GM12864 (cell line): ENCODE results near the gene OLIG1.

ENCODE experiments used
- DNase-seq: peaks from one replicate; pipeline ENCODE4 v3.0.0-alpha.2; 2011; ENCODE audit warnings: low read depth
- H3K4me3 ChIP-seq: 2 replicates; pipeline ENCODE4 v1.5.1; 2011; ENCODE audit warnings: mild to moderate bottlenecking, low read depth, low read length, control low read depth
- CTCF ChIP-seq: IDR thresholded peaks from 2 replicates; pipeline ENCODE4 v1.5.1; 2011; ENCODE audit warnings: low read depth, mild to moderate bottlenecking, moderate library complexity, low read length, control low read depth, inconsistent platforms; ENCODE audit errors: missing control alignments

The OLIG1 gene

GRCh38 chr21:33027401-33028286, 42.3 kb upstream of the OLIG1 start:
- no peak for DNase-seq
- no peak for TF ChIP-seq CTCF
- H3K4me3 ChIP-seq, result no peak overlapping the region

GRCh38 chr21:33028287-33028670, 41.7 kb upstream of the OLIG1 start:
- DNase-seq, result no peak
- TF ChIP-seq CTCF, result no peak
- H3K4me3 ChIP-seq, result no peak overlapping the region

GRCh38 chr21:33028773-33029384, 41.1 kb upstream of the OLIG1 start:
- no peak overlapping the region for H3K4me3 ChIP-seq
- DNase-seq, result no peak
- TF ChIP-seq CTCF, result no peak

GRCh38 chr21:33029385-33029921, 40.5 kb upstream of the OLIG1 start:
- no peak overlapping the region for H3K4me3 ChIP-seq
- TF ChIP-seq CTCF, result no peak
- no peak for DNase-seq

GRCh38 chr21:33029975-33030461, 39.9 kb upstream of the OLIG1 start:
- DNase-seq, result no peak
- no peak for TF ChIP-seq CTCF

GRCh38 chr21:33030633-33031032, 39.3 kb upstream of the OLIG1 start:
- TF ChIP-seq CTCF, result no peak
- no peak for DNase-seq
- H3K4me3 ChIP-seq, result no peak overlapping the region

More at GRCh38 chr21:33029975-33030461, 39.9 kb upstream of the OLIG1 start:
- no peak overlapping the region for H3K4me3 ChIP-seq
